ENCODE results near the gene KCNIP1.

KCNIP1 gene

GRCh38 chr5:170490381-170490780 lies 13.4 kb upstream of the KCNIP1 start:
- Histone ChIP-seq H3K4me2 (ENCODE audit: low read length) (no peak overlapping the region), H2BK120ac (ENCODE audit: low read depth, low read length) (no peak overlapping the region), H4K5ac (ENCODE audit: low read length) (no peak overlapping the region), H3K56ac (ENCODE audit: low read length) (no peak overlapping the region), H3K27ac (ENCODE audit: low read depth, low read length) (no peak overlapping the region), H3K36me3 (ENCODE audit: control insufficient read depth, insufficient read depth, low read length) (no peaks in the 10 kb centered on the region), H3K4me1 (ENCODE audit: control insufficient read depth, low read depth, low read length) (no peaks in the 10 kb centered on the region), H3K79me1 (ENCODE audit: low read length) (no peaks in the 10 kb centered on the region), H3K23ac (ENCODE audit: low read length) (no peak overlapping the region), H2BK5ac (ENCODE audit: low read length) (no peak overlapping the region), H2AK5ac (ENCODE audit: low read length) (no peak overlapping the region), H3K79me2 (ENCODE audit: control insufficient read depth, insufficient read depth, low read length) (no peaks in the 10 kb centered on the region), H3K4me3 (ENCODE audit: low read length) (no peak overlapping the region), H3K18ac (ENCODE audit: low read length) (no peak overlapping the region), H3K27me3 (ENCODE audit: insufficient read depth, low read length, poor library complexity) (no peaks in the 10 kb centered on the region), H4K8ac (ENCODE audit: low read depth, low read length) (no peak overlapping the region), H3K4ac (ENCODE audit: low read depth, low read length) (no peak overlapping the region), H2BK15ac (replicated peaks; ENCODE audit: low read depth) (no peak overlapping the region), H3K9ac (ENCODE audit: low read length) (no peak overlapping the region)
- DNase-seq = no peak
- no CpG with 5 or more reads among the region's 3 CpGs for WGBS (ENCODE audit: extremely low coverage, insufficient coverage, low lambda C conversion rate)

- no peak overlapping the region for H2BK5ac ChIP-seq (ENCODE audit: low read length)
- H4K8ac ChIP-seq (ENCODE audit: low read depth, low read length) = no peak overlapping the region
- H4K5ac ChIP-seq (ENCODE audit: low read length) = no peak overlapping the region
- H3K27ac ChIP-seq (ENCODE audit: low read depth, low read length) = no peak overlapping the region
- no peak for DNase-seq
- no CpG with 5 or more reads among the region's 5 CpGs for WGBS (ENCODE audit: extremely low coverage, insufficient coverage, low lambda C conversion rate)
- H3K4me3 ChIP-seq (ENCODE audit: low read length) = no peak overlapping the region
- no peak overlapping the region for H2BK15ac ChIP-seq (replicated peaks; ENCODE audit: low read depth)
- H3K79me2 ChIP-seq (ENCODE audit: control insufficient read depth, insufficient read depth, low read length) = no peaks in the 10 kb centered on the region
- H3K56ac ChIP-seq (ENCODE audit: low read length) = no peak overlapping the region
- H3K4me2 ChIP-seq (ENCODE audit: low read length) = no peak overlapping the region
- no peak overlapping the region for H3K23ac ChIP-seq (ENCODE audit: low read length)
- H2AK5ac ChIP-seq (ENCODE audit: low read length) = no peak overlapping the region
- H3K4me1 ChIP-seq (ENCODE audit: control insufficient read depth, low read depth, low read length) = no peaks in the 10 kb centered on the region
- H3K9ac ChIP-seq (ENCODE audit: low read length) = no peak overlapping the region
- no peaks in the 10 kb centered on the region for H3K27me3 ChIP-seq (ENCODE audit: insufficient read depth, low read length, poor library complexity)
- no peaks in the 10 kb centered on the region for H3K36me3 ChIP-seq (ENCODE audit: control insufficient read depth, insufficient read depth, low read length)
- no peak overlapping the region for H3K18ac ChIP-seq (ENCODE audit: low read length)
- no peaks in the 10 kb centered on the region for H3K79me1 ChIP-seq (ENCODE audit: low read length)
- no peak overlapping the region for H3K4ac ChIP-seq (ENCODE audit: low read depth, low read length)
- H2BK120ac ChIP-seq (ENCODE audit: low read depth, low read length) = no peak overlapping the region
Measured at GRCh38 chr5:170491479-170491878, 12.3 kb upstream of the KCNIP1 start.

GRCh38 chr5:170493028-170493820 lies 10.6 kb upstream of the KCNIP1 start:
- Histone ChIP-seq H3K18ac (ENCODE audit: low read length) (no peak overlapping the region), H2AK5ac (ENCODE audit: low read length) (no peak overlapping the region), H3K4ac (ENCODE audit: low read depth, low read length) (no peak overlapping the region), H3K56ac (ENCODE audit: low read length) (no peak overlapping the region), H3K79me1 (ENCODE audit: low read length) (no peaks in the 10 kb centered on the region), H4K8ac (ENCODE audit: low read depth, low read length) (no peak overlapping the region), H3K79me2 (ENCODE audit: control insufficient read depth, insufficient read depth, low read length) (no peaks in the 10 kb centered on the region), H4K5ac (ENCODE audit: low read length) (no peak overlapping the region), H3K23ac (ENCODE audit: low read length) (no peak overlapping the region), H2BK120ac (ENCODE audit: low read depth, low read length) (no peak overlapping the region), H3K9ac (ENCODE audit: low read length) (no peak overlapping the region), H3K27ac (ENCODE audit: low read depth, low read length) (no peak overlapping the region), H2BK5ac (ENCODE audit: low read length) (no peak overlapping the region), H3K4me1 (ENCODE audit: control insufficient read depth, low read depth, low read length) (no peaks in the 10 kb centered on the region), H3K4me3 (ENCODE audit: low read length) (no peak overlapping the region), H2BK15ac (replicated peaks; ENCODE audit: low read depth) (no peak overlapping the region), H3K4me2 (ENCODE audit: low read length) (no peak overlapping the region), H3K36me3 (ENCODE audit: control insufficient read depth, insufficient read depth, low read length) (no peaks in the 10 kb centered on the region), H3K27me3 (ENCODE audit: insufficient read depth, low read length, poor library complexity) (no peaks in the 10 kb centered on the region)
- DNase-seq = no peak
- no CpG with 5 or more reads among the region's 7 CpGs for WGBS (ENCODE audit: extremely low coverage, insufficient coverage, low lambda C conversion rate)

- no peak overlapping the region for H4K8ac ChIP-seq (ENCODE audit: low read depth, low read length)
- DNase-seq = no peak
- H2BK5ac ChIP-seq (ENCODE audit: low read length) = no peak overlapping the region
- no peak overlapping the region for H3K4me2 ChIP-seq (ENCODE audit: low read length)
- H2AK5ac ChIP-seq (ENCODE audit: low read length) = no peak overlapping the region
- H3K27me3 ChIP-seq (ENCODE audit: insufficient read depth, low read length, poor library complexity) = no peaks in the 10 kb centered on the region
- H3K4me1 ChIP-seq (ENCODE audit: control insufficient read depth, low read depth, low read length) = no peaks in the 10 kb centered on the region
- no peaks in the 10 kb centered on the region for H3K79me2 ChIP-seq (ENCODE audit: control insufficient read depth, insufficient read depth, low read length)
- no peak overlapping the region for H3K18ac ChIP-seq (ENCODE audit: low read length)
- no CpG with 5 or more reads among the region's 2 CpGs for WGBS (ENCODE audit: extremely low coverage, insufficient coverage, low lambda C conversion rate)
- H3K9ac ChIP-seq (ENCODE audit: low read length) = no peak overlapping the region
- H3K56ac ChIP-seq (ENCODE audit: low read length) = no peak overlapping the region
- H3K23ac ChIP-seq (ENCODE audit: low read length) = no peak overlapping the region
- no peak overlapping the region for H2BK15ac ChIP-seq (replicated peaks; ENCODE audit: low read depth)
- H3K79me1 ChIP-seq (ENCODE audit: low read length) = no peaks in the 10 kb centered on the region
- no peak overlapping the region for H3K4ac ChIP-seq (ENCODE audit: low read depth, low read length)
- H3K4me3 ChIP-seq (ENCODE audit: low read length) = no peak overlapping the region
- H3K27ac ChIP-seq (ENCODE audit: low read depth, low read length) = no peak overlapping the region
- H2BK120ac ChIP-seq (ENCODE audit: low read depth, low read length) = no peak overlapping the region
- no peak overlapping the region for H4K5ac ChIP-seq (ENCODE audit: low read length)
- H3K36me3 ChIP-seq (ENCODE audit: control insufficient read depth, insufficient read depth, low read length) = no peaks in the 10 kb centered on the region
Measured at GRCh38 chr5:170494041-170494440, 9.8 kb upstream of the KCNIP1 start.

GRCh38 chr5:170495825-170496661 lies 7.8 kb upstream of the KCNIP1 start:
- no peaks in the 10 kb centered on the region for H3K79me2 ChIP-seq (ENCODE audit: control insufficient read depth, insufficient read depth, low read length)
- no peaks in the 10 kb centered on the region for H3K4me1 ChIP-seq (ENCODE audit: control insufficient read depth, low read depth, low read length)
- no CpG with 5 or more reads among the region's 10 CpGs for WGBS (ENCODE audit: extremely low coverage, insufficient coverage, low lambda C conversion rate)
- H4K8ac ChIP-seq (ENCODE audit: low read depth, low read length) = no peak overlapping the region
- H3K9ac ChIP-seq (ENCODE audit: low read length) = no peak overlapping the region
- no peak overlapping the region for H3K4ac ChIP-seq (ENCODE audit: low read depth, low read length)
- no peak overlapping the region for H3K18ac ChIP-seq (ENCODE audit: low read length)
- no peak overlapping the region for H3K23ac ChIP-seq (ENCODE audit: low read length)
- H2AK5ac ChIP-seq (ENCODE audit: low read length) = no peak overlapping the region
- H2BK120ac ChIP-seq (ENCODE audit: low read depth, low read length) = no peak overlapping the region
- no peak overlapping the region for H3K27ac ChIP-seq (ENCODE audit: low read depth, low read length)
- H2BK15ac ChIP-seq (replicated peaks; ENCODE audit: low read depth) = no peak overlapping the region
- no peak overlapping the region for H3K4me3 ChIP-seq (ENCODE audit: low read length)
- H3K4me2 ChIP-seq (ENCODE audit: low read length) = no peak overlapping the region
- no peaks in the 10 kb centered on the region for H3K27me3 ChIP-seq (ENCODE audit: insufficient read depth, low read length, poor library complexity)
- no peak overlapping the region for H4K5ac ChIP-seq (ENCODE audit: low read length)
- H3K36me3 ChIP-seq (ENCODE audit: control insufficient read depth, insufficient read depth, low read length) = no peaks in the 10 kb centered on the region
- no peaks in the 10 kb centered on the region for H3K79me1 ChIP-seq (ENCODE audit: low read length)
- H3K56ac ChIP-seq (ENCODE audit: low read length) = no peak overlapping the region
- no peak for DNase-seq
- no peak overlapping the region for H2BK5ac ChIP-seq (ENCODE audit: low read length)
